LNCAP (cell line): Measurements from ENCODE around the gene PLCL1.

ENCODE experiments used
- CTCF ChIP-seq: fragments of 450-650 bp; IDR thresholded peaks from 2 replicates; pipeline ENCODE4 v1.5.1; 2017; ENCODE audit warnings: mild to moderate bottlenecking

PLCL1 gene

GRCh38 chr2:198135481-198135934 lies 331.1 kb downstream of the PLCL1 start:
- TF ChIP-seq CTCF: no peak

GRCh38 chr2:198136142-198136541 lies 331.7 kb downstream of the PLCL1 start:
- TF ChIP-seq CTCF: no peak

GRCh38 chr2:198137733-198138132 lies 333.3 kb downstream of the PLCL1 start:
- no peak for TF ChIP-seq CTCF

GRCh38 chr2:198141726-198142125 lies 337.3 kb downstream of the PLCL1 start:
- TF ChIP-seq CTCF: no peak

GRCh38 chr2:198143156-198143555 lies 338.8 kb downstream of the PLCL1 start:
- TF ChIP-seq CTCF: no peak

GRCh38 chr2:198143793-198144192 lies 339.4 kb downstream of the PLCL1 start:
- TF ChIP-seq CTCF: no peak

GRCh38 chr2:198144660-198145059 lies 340.3 kb downstream of the PLCL1 start:
- no peak for TF ChIP-seq CTCF

GRCh38 chr2:198146346-198146940 lies 342.1 kb downstream of the PLCL1 start:
- no peak for TF ChIP-seq CTCF
